A549 (cell line): ENCODE measurements around the gene MYBPC1. TPM values are rescaled to one million over a fixed set of nuclear protein-coding genes. Genes with fewer than 3 reads are reported as not detected.
"Not testable (repeated sequence)": the region's sequence is repeated elsewhere in the genome, so short reads cannot be mapped to it uniquely, and the experiment has no call there.

Experiments used
- ATAC-seq, 2 experiments: fragments of 200-7000 bp in 1 of 2; fragments of >200 bp in 1 of 2; cut with Nextera tagmentation in 1 of 2; cut with Tn5 transposase in 1 of 2; 3 replicates each; pipeline versions ENCODE4 v1.8.0 to v1.9.1; 2018 to 2020; ENCODE audit warnings: mild to moderate bottlenecking in 1 of 2, moderate library complexity in 1 of 2
- CTCF ChIA-PET: fragments of 300-600 bp; sonication (Branson Sonifier 250); formaldehyde crosslinking; extraction: SDS; loops from one replicate; lab custom pipeline; 2021; ENCODE audit warnings: antibody characterized with exemption, inconsistent platforms; lab: Yijun Ruan, JAX
- POLR2A ChIA-PET: fragments of 350-600 bp; formaldehyde crosslinking; extraction: SDS; loops from one replicate; lab custom pipeline; 2021; ENCODE audit warnings: antibody characterized with exemption, inconsistent platforms; lab: Yijun Ruan, JAX
- DNase-seq, 2 experiments: peaks; one replicate each; pipeline versions ENCODE4 v3.0.0 to v3.0.0-alpha.2; 2011 to 2016; ENCODE audit warnings: low read depth in 1 of 2, low spot score in 1 of 2
- FAIRE-seq: peaks from 2 replicates; lab custom pipeline; 2011; peaks lifted over from hg19 to GRCh38; lab: Jason Lieb, UNC
- H3K27ac ChIP-seq, 2 experiments: fragments of >200 bp; sonication (Bioruptor Twin); formaldehyde crosslinking; 3 replicates each; pipeline ENCODE4 v1.5.1; 2016 to 2017
- H3K4me1 ChIP-seq: fragments of >200 bp; sonication (Bioruptor Twin); formaldehyde crosslinking; 3 replicates; pipeline ENCODE4 v1.6.1; 2016
- H3K4me2 ChIP-seq: fragments of >200 bp; sonication (Bioruptor Twin); formaldehyde crosslinking; 3 replicates; pipeline ENCODE4 v1.6.1; 2016
- H3K4me3 ChIP-seq: fragments of >200 bp; sonication (Bioruptor Twin); formaldehyde crosslinking; 3 replicates; pipeline ENCODE4 v1.5.1; 2016
- H3K9me3 ChIP-seq: fragments of >200 bp; sonication (Bioruptor Twin); formaldehyde crosslinking; 3 replicates; pipeline ENCODE4 v1.6.1; 2016
- BHLHE40 ChIP-seq: IDR thresholded peaks from 2 replicates; pipeline ENCODE4 v1.6.1; 2012; ENCODE audit warnings: low read depth, low read length, inconsistent platforms
- CBX8 ChIP-seq: fragments of 200-600 bp; sonication (generic); IDR thresholded peaks from 2 replicates; pipeline ENCODE4 v1.6.1; 2016
- CHD4 ChIP-seq: fragments of 200-600 bp; sonication (generic); IDR thresholded peaks from 2 replicates; pipeline ENCODE4 v1.6.1; 2016; ENCODE audit warnings: antibody characterized with exemption, mild to moderate bottlenecking, borderline replicate concordance
- HDAC2 ChIP-seq: fragments of 200-600 bp; sonication (generic); IDR thresholded peaks from 2 replicates; pipeline ENCODE4 v1.6.1; 2016
- HES2 ChIP-seq: fragments of >200 bp; sonication (Bioruptor Twin); formaldehyde crosslinking; IDR thresholded peaks from 2 replicates; pipeline ENCODE4 v1.6.1; 2016
- HOXA7 ChIP-seq: fragments of 250-450 bp; sonication (Bioruptor Pico); IDR thresholded peaks from 2 replicates; pipeline ENCODE4 v1.5.0; 2020; ENCODE audit warnings: mild to moderate bottlenecking, moderate library complexity
- JUNB ChIP-seq: fragments of >200 bp; sonication (Bioruptor Twin); formaldehyde crosslinking; IDR thresholded peaks from 2 replicates; pipeline ENCODE4 v1.6.1; 2016
- KDM5A ChIP-seq: fragments of 200-600 bp; sonication (generic); IDR thresholded peaks from 2 replicates; pipeline ENCODE4 v1.6.1; 2016; ENCODE audit warnings: antibody characterized with exemption, mild to moderate bottlenecking
- MYC ChIP-seq: IDR thresholded peaks from 2 replicates; pipeline ENCODE4 v1.6.1; 2012; ENCODE audit warnings: mild to moderate bottlenecking, inconsistent platforms, low read length, improper control_type of control experiment, borderline replicate concordance
- NFE2L2 ChIP-seq: fragments of 150-350 bp; conservative IDR thresholded peaks from 2 replicates; pipeline ENCODE4 v1.6.1; 2014; ENCODE audit warnings: low read length
- NR3C1 ChIP-seq: fragments of >200 bp; sonication (Bioruptor Twin); formaldehyde crosslinking; IDR thresholded peaks from 3 replicates; pipeline ENCODE4 v1.6.1; 2017
- POLR2AphosphoS2 ChIP-seq: conservative IDR thresholded peaks from 2 replicates; pipeline ENCODE4 v1.6.1; 2012; ENCODE audit warnings: low read length, improper control_type of control experiment, inconsistent platforms
- REST ChIP-seq: fragments of 200-600 bp; sonication (generic); IDR thresholded peaks from 2 replicates; pipeline ENCODE4 v1.6.1; 2016; ENCODE audit warnings: antibody characterized with exemption, mild to moderate bottlenecking, moderate library complexity
- RFX5 ChIP-seq: fragments of 450-650 bp; IDR thresholded peaks from 2 replicates; pipeline ENCODE4 v1.7.1; 2014; ENCODE audit warnings: antibody characterized with exemption, mild to moderate bottlenecking, moderate library complexity
- TFCP2L1 ChIP-seq: fragments of 250-450 bp; sonication (Bioruptor Pico); IDR thresholded peaks from 2 replicates; pipeline ENCODE4 v1.5.0; 2021; ENCODE audit warnings: mild to moderate bottlenecking
- TP53 ChIP-seq: fragments of 250-450 bp; sonication (Bioruptor Pico); IDR thresholded peaks from 2 replicates; pipeline ENCODE4 v1.5.0; 2021; ENCODE audit warnings: mild to moderate bottlenecking, moderate library complexity
- USF2 ChIP-seq: fragments of 450-650 bp; IDR thresholded peaks from 2 replicates; pipeline ENCODE4 v1.6.1; 2014; ENCODE audit warnings: antibody characterized with exemption
- ZC3H11A ChIP-seq: fragments of 450-650 bp; IDR thresholded peaks from 2 replicates; pipeline ENCODE4 v1.6.1; 2014; ENCODE audit warnings: antibody characterized with exemption, mild to moderate bottlenecking
- ZFP36 ChIP-seq: fragments of 450-650 bp; IDR thresholded peaks from 2 replicates; pipeline ENCODE4 v1.6.1; 2014; ENCODE audit warnings: borderline replicate concordance; ENCODE audit not compliant: partially characterized antibody
- ZNF302 ChIP-seq: fragments of 250-450 bp; sonication (Bioruptor Pico); IDR thresholded peaks from 2 replicates; pipeline ENCODE4 v1.9.0; 2021; ENCODE audit warnings: inconsistent platforms, mild to moderate bottlenecking, moderate library complexity
- WGBS: methylation state at CpG from one replicate; pipeline ENCODE4 v1.1.6; 2017; ENCODE audit errors: missing lambda C conversion rate; 5-methylcytosine and 5-hydroxymethylcytosine counted together
- polyA plus RNA-seq, 4 experiments: library from polyadenylated mRNA; depleted of rRNA in 3 of 4; stranded (reverse); fragments of >200 nt; fragmentation: RNase III in 1 of 4; extraction: RNeasy Plus Mini Kit Qiagen cat#74134 plus additional on column Dnase treatment in 1 of 4; gene quantifications; 2 replicates in 3 of 4; 3 replicates in 1 of 4; pipeline ENCODE4 v1.2.3, GENCODE V29; 2011 to 2017
- TF ChIP-seq, protein P1 (sequence below): fragments of 150-350 bp; IDR thresholded peaks from 2 replicates; pipeline ENCODE4 v1.6.1; 2014; ENCODE audit warnings: low read depth, mild to moderate bottlenecking, low read length
- TF ChIP-seq, protein P2 (sequence below): fragments of >200 bp; sonication (Bioruptor Twin); formaldehyde crosslinking; IDR thresholded peaks from 3 replicates; pipeline ENCODE4 v1.5.1; 2016

MYBPC1 gene
- polyA plus RNA-seq, 2 of the 4 experiments (the other 2 are of a cell fraction), result not detected

DNA sequence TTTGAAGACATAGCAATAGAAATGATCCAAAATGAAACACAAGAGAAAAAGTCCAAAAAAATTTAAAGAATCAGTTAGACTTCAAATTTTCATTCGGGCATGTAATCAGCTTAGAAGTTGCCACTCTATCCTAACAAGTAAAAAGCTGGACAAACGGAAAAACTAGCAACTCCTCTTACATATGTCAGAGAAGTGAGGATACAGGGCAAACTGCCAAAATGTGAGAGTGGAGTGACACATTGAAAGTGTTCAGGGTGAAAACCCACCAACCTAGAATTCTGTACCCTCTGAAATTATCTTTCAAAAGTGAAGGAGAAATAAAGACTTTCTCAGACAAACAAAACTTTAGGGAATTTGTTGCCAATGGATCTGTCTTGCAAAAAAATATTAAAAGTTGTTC, 60.6 kb downstream of the MYBPC1 start:
- ChIA-PET CTCF (interaction anchor here (1.2 kb wide), 1 partner anchor 118 kb away, joined by 4 read pairs; no protein-coding TSS in a partner anchor), POLR2A (no interaction called here)
- Histone ChIP-seq H3K27ac (no peak overlapping the region), H3K4me2 (no peak overlapping the region), H3K4me3 (no peak overlapping the region), H3K9me3 (no peaks in the 10 kb centered on the region), H3K4me1 (no peaks in the 10 kb centered on the region)
- ATAC-seq (no peak), DNase-seq (no peak), FAIRE-seq (no peak)
- 26% methylated on average over 2 of the region's 2 CpGs for WGBS
- TF ChIP-seq BHLHE40 (no peak), CHD4 (no peak), REST (no peak), MYC (no peak), KDM5A (no peak), JUNB (no peak), HOXA7 (CRISPR knock-in tag) (no peak), CBX8 (no peak), TFCP2L1 (no peak), ZNF302 (CRISPR knock-in tag) (no peak)

DNA sequence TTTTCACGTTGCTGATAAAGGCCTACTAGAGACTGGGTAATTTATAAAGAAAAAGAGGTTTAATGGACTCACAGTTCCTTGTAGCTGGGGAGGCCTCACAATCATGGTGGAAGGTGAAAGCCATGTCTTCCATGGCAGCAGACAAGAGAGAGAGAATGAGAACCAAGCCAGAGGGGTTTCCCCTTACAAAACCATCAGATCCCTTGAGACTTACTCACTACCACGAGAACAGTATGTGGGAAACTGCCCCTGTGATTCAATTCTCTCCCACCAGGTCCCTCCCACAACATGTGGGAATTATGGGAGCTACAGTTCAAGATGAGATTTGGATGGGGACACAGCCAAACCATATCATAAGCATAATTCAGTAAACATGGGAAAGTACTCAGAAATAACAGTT, 65.9 kb downstream of the MYBPC1 start:
- H3K27ac ChIP-seq, H3K9me3 ChIP-seq, ATAC-seq, DNase-seq, H3K4me2 ChIP-seq, FAIRE-seq, POLR2A ChIA-PET, H3K4me3 ChIP-seq, H3K4me1 ChIP-seq: not testable (repeated sequence)
- CTCF ChIA-PET, result interaction anchor here (0.6 kb wide), 1 partner anchor 1275 kb away, joined by 3 read pairs; no protein-coding TSS in a partner anchor
- WGBS, result 39% methylated on average over 2 of the region's 2 CpGs

DNA sequence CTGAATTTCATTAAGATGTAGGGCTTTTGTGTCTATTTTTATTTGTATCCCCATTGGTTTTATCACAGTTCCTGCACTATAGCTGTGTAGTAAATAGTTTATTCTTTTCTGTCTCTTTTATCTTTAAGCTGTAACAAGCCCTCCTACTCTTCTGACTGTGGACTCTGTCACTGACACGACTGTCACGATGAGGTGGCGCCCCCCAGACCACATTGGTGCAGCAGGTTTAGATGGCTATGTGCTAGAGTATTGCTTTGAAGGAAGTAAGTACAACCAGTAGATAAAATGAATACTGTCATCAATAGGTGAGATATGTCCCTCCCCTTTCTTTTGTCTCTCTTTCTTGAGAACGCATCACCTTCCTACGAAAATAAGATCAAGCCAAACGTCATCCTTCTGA, 68.5 kb downstream of the MYBPC1 start:
- POLR2A ChIA-PET, result no interaction called here
- Histone ChIP-seq H3K9me3 (no peaks in the 10 kb centered on the region), H3K4me3 (no peak overlapping the region), H3K27ac (no peak overlapping the region), H3K4me2 (no peak overlapping the region), H3K4me1 (no peaks in the 10 kb centered on the region)
- DNase-seq (no peak), ATAC-seq (no peak), FAIRE-seq (no peak)
- 73% methylated on average over 6 of the region's 6 CpGs for WGBS
- CTCF ChIA-PET, result interaction anchor here (1.3 kb wide), 1 partner anchor 19 kb away, joined by 3 read pairs; no protein-coding TSS in a partner anchor
- no peak for TF ChIP-seq ZFP36
- TF ChIP-seq, protein P1, sequence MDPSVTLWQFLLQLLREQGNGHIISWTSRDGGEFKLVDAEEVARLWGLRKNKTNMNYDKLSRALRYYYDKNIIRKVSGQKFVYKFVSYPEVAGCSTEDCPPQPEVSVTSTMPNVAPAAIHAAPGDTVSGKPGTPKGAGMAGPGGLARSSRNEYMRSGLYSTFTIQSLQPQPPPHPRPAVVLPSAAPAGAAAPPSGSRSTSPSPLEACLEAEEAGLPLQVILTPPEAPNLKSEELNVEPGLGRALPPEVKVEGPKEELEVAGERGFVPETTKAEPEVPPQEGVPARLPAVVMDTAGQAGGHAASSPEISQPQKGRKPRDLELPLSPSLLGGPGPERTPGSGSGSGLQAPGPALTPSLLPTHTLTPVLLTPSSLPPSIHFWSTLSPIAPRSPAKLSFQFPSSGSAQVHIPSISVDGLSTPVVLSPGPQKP, result no peak
- no peak for TF ChIP-seq POLR2AphosphoS2
- TF ChIP-seq ZC3H11A, result no peak
- no peak for TF ChIP-seq HES2
- TF ChIP-seq BHLHE40, result no peak
- TF ChIP-seq TP53, result no peak
- no peak for TF ChIP-seq RFX5
- no peak for TF ChIP-seq HDAC2
- no peak for TF ChIP-seq REST
- no peak for TF ChIP-seq USF2
- no peak for TF ChIP-seq TFCP2L1
- no peak for TF ChIP-seq NR3C1
- TF ChIP-seq NFE2L2, result no peak
- TF ChIP-seq, protein P2, sequence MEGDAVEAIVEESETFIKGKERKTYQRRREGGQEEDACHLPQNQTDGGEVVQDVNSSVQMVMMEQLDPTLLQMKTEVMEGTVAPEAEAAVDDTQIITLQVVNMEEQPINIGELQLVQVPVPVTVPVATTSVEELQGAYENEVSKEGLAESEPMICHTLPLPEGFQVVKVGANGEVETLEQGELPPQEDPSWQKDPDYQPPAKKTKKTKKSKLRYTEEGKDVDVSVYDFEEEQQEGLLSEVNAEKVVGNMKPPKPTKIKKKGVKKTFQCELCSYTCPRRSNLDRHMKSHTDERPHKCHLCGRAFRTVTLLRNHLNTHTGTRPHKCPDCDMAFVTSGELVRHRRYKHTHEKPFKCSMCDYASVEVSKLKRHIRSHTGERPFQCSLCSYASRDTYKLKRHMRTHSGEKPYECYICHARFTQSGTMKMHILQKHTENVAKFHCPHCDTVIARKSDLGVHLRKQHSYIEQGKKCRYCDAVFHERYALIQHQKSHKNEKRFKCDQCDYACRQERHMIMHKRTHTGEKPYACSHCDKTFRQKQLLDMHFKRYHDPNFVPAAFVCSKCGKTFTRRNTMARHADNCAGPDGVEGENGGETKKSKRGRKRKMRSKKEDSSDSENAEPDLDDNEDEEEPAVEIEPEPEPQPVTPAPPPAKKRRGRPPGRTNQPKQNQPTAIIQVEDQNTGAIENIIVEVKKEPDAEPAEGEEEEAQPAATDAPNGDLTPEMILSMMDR, result no peak
